ENCODE measurements around the gene ARHGAP8. TPM values are rescaled to one million over a fixed set of nuclear protein-coding genes. Genes with fewer than 3 reads are reported as not detected.
"Not testable (repeated sequence)": the region's sequence is repeated elsewhere in the genome, so short reads cannot be mapped to it uniquely, and the experiment has no call there.

Gene ARHGAP8
- total RNA-seq, 1 experiment from 2014 or later = not detected

DNA sequence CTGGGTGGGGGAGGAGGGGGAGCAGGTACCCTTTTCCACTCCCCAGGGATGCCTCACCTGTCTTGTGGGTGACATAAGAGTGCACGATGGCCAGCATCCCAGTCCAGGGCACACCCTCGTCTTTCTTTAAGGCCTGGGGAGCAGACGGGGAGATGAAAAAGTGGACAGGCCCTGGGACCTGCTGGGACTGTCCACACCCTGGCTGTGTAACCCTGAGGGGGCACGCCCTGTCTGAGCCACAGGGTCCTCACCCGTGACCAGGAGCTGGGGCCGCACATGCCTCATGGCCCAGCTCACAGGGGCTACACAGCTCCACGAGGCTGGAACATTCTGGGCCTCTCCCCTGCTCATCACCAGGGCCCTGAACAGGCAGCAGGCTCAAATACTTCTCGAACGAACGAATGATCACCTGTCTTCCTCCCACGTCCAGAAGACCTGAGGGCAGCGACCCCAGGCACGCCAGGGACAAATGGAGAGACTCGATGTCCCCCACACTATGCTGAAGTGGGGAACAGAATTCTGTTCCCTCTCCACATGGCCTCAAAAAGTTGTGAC is 133.5 kb downstream of the ARHGAP8 start:
- DNase-seq (ENCODE audit: low spot score) = no peak

DNA sequence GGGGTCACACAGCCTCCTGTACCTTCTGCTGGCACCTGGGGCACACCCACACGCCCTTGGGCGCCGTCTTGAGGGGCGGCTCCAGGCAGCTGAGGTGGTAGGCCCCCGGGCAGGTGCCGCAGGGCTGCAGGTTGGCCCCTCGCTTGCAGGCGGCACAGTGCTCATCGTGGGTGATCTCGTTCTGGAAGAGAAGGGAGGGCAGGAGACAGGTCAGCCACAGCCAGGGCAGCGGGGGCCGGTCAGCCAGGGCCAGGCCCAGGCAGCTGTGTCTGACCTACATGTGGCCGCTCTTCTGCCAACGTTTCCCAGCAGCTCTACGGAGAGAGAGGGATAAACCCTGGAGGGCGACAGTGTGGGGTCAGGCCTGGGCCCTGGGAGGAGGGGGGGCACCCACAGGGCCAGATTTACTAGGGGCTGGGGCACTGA is 135.6 kb downstream of the ARHGAP8 start:
- DNase-seq (ENCODE audit: low spot score) = no peak

DNA sequence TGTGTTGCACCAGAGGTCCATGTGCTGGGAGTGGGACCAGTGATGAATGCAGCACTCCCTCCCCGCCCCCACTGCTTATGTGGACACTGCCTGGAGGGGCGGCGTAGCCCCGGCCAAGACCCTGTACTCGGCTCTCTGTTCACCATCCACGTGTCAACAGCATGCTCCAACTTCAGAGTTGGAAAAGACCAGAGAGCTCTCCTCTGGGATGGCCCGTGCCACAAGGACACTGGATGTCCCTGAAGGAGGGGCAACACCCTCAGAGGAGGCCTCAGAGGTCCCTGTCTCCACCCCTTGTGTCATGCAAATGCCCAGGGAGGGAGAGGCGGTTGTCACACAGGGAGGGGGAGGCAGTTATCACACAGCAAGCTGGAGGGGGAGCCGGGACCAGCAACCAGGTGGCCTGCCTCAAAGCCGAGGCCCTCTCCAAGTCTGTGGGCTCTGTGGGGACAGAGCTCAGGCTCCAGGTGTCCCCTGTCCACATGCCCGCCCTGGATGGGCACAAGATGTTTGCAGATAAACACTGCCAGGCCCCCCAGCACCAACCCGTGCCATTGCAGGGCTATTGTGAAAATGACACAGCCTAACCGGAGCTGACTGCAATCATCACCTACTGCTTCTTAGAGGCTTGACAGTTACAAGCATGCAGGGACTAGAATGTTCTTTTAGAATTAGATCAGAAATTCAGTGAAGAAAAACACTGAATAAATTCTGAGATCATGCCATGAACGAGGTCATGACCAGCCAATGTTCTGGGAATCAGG is 136.3 kb downstream of the ARHGAP8 start:
- no peak for DNase-seq (ENCODE audit: low spot score)

DNA sequence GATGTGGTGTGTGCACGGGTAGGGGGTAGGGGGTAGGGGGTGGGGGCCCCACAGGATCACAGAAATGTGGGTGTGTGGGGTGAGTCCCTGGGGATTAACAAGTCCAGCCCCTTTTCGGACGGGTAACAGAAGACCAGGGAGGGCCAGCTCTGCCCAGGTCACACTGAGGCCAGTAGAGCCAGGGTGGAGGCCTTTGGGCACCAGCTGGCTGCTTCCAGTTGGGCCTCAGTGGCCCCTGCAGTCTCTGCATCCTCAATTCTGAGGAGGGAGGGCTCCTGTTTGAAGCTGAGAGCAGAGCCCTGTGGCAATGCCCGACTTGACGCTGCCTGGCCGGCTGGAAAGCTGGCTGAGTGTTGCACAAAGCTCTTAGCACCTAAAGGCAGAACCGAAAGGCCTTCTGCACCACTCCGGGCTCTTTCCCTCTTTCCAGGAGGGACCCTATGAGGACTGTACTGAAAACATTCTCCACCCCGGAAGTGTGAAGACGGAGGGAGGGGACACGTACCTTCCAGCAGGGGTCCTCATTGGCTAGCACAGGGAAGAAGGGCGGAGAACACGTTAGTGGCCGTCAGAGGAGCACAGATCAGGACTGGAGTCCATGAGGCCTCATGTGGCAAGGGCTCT is 137.0 kb downstream of the ARHGAP8 start:
- DNase-seq (ENCODE audit: low spot score) = no peak

DNA sequence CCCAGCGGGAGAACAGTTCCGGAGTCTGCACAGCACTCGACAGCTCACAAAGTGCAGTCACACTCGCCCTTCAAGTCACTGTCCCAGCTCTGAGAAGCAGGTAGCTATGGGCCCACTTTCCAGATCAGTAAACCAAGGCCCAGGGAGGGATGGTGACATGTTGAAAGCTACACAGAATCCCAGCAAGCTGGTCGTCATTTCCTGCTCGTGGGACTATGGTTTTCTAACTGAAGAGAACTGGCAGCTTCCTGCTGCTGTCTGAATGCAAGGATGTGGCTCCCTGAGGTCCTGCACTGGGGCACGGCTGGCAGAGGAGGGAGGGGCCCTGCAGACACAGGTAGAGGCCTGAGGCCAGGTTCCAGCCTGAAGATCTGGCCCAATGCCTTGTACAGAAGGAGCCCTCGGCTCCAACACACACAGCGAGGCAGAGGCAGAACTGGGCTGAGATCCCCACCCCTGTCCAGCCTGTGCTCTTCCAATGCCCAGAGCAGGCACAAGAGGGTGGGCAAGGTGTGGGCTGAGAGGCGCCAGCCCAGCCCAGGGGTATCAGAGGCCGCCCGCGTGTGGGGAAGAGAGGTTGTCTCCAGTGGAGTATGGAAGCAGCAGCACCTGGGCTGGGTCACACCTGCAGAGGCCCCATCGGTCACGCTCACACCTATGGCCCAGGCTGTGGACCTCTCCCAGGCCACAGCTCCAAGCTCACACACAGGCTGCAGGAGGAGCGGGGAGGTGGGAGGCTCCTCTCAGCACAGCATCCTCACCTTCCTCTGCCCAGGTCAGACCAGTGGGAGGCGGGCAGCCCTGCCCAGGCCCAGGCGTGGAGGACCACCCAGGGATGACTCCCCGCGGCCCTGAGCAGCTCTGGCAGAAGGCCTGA is 138.3 kb downstream of the ARHGAP8 start:
- DNase-seq (ENCODE audit: low spot score) = no peak

DNA sequence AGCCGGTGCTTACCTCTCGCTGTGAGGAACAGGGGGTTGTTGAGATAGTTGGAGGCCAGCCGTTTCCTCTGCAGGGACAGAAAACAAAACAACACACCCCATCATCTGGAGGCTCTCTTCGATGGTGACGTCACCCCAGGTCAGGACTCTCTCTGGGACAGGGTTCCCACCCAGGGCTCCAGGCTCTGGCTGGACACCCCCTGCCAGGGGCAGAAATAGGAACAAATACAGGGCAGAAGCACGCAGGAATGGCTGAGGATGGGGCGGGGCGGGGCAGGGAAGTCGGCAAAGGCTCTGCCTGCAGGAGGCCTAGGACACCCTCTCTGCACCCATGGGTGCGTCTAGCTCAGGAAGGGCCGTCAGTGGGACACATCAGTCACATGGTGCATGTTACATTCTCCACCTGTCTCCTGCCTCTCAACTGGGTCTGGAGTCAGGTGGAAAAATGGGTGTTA is 138.9 kb downstream of the ARHGAP8 start:
- DNase-seq (ENCODE audit: low spot score) = no peak

DNA sequence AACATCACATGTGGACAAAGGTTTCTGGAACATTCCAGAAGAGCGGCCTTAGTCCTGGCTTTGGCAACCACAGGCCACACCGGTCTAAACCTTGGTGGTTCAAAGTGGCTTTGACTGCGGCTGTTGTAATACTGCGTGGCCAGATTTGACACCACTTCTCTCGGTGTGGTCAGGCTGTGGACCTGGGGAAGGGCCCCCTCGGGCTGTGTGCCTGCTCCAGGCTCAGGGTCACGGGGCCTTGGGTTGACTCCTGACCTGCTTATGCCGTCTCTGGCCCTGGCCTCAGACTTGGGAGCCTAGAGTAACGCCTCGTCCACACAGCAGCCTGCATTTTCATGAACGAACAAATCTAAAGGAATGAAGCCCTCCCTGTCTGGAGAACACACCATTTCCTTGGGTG is 139.4 kb downstream of the ARHGAP8 start:
- no peak for DNase-seq (ENCODE audit: low spot score)

DNA sequence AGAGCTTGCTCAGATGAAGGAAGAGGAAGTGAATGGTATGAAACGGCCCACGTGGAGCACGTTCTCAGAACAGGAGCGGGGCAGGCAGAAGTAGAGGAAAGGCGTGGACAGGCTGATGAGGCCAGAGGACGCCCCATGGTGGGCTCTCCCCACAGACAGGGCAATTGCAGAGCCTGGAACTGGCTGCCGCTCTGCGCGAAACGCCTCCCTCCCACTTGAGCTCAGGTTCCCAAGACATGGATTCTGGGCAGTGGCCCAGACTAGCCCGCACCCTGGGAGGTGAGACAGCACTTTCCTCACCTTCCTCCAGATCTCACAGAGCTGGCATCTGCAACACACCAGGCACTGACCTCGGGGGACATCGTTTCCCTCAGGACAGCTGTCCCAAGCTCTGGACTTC is 139.9 kb downstream of the ARHGAP8 start:
- DNase-seq (ENCODE audit: low spot score) = no peak

DNA sequence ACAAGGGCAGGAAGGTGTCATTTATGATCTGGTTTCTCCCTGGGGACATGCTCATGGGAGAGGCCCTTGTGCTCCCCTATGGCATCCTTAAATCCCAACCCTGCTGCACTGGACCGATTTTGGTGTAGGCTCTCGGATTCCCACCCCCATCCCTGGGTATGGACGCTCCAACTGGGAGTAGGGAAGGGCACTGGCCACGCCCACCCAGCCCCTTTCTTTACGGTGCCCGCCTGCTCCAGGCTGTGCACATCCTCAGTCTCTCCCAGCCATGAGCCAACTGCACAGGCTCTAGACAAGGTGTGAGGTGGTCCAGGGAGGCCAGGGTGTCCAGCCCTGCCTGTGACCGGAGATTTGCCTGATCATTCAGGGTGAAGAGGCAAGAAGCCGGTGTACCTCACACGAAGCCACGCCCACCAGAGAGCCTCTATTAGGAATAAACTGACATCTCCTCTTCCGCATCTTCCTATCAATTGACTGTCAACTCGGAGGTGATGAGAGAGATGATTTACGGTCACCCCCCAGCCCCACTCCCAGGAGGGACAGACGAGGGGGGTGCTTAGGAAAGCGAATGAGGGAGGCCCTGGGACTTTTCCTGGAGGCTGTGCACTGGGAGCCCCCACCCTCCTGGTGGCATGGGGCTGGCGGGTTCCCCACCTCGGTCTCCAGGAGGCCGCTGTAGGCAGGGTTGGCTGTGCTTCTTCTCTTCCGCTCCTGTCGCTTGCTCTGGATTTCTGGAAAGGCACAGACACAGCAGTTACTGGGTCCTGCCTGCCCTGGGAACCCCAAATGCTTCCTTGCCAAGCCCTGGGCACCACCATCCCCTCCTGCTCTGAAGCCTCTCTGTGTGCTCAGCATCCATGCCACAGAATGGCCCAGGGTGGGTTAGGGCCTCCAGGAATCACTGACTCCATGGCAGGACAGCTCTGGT is 140.7 kb downstream of the ARHGAP8 start:
- no peak for DNase-seq (ENCODE audit: low spot score)

DNA sequence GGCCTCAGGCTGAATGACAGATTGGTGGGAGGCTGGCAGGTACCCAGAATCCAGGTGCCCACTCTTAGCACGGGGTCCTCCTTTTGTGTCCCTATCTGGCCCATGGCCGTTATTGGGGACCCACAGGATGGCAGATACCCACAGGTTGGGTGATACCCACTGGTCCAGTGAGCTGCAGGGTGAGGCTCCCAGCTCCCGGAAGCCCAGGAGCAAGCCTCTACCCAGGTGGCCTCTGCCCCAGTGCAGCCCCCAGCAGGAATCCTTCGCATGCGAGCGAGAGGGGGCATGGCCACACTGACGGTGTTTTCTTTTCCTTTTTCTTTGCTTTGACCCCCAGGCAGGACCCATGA is 141.3 kb downstream of the ARHGAP8 start:
- no peak for DNase-seq (ENCODE audit: low spot score)

DNA sequence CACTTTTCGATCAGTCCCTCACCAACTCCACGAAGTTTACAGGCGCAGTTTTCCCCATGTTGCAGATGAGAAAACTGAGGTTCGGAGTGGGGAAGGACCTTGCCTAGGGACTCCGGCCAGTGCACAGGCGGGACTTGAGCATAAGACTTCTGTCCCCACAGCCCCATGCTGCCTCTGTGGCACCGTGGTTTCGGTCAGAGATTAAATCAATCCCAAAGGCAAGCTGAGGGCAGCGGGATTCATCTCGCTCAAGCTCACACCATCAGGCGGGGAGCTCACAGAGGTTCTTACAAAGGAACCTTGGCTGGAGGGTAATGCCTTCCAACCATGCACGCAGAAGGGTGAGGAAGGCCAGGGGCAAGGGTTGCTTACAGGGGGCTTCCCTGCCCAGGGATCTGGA is 141.9 kb downstream of the ARHGAP8 start:
- no peak for DNase-seq (ENCODE audit: low spot score)

DNA sequence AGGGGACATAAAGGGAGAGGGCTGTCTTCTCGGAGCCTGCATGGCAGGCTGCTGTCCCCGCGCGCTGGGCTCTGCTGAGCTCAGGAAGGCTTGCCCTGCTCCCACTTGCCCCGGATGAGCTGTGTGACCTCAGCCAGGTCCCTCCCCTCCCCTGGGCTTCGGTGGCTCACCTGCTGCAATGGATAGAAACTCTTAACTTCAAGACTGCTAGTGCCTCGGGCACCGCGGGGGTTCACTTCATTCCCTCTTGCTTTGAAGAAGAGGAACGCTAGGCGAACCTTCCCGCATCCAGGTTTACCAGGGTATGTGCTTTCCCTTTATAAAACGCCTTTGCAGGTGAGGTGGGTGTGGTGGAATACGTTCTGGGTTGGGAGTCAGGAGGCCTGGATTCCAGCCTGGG is 142.4 kb downstream of the ARHGAP8 start:
- no peak for DNase-seq (ENCODE audit: low spot score)

DNA sequence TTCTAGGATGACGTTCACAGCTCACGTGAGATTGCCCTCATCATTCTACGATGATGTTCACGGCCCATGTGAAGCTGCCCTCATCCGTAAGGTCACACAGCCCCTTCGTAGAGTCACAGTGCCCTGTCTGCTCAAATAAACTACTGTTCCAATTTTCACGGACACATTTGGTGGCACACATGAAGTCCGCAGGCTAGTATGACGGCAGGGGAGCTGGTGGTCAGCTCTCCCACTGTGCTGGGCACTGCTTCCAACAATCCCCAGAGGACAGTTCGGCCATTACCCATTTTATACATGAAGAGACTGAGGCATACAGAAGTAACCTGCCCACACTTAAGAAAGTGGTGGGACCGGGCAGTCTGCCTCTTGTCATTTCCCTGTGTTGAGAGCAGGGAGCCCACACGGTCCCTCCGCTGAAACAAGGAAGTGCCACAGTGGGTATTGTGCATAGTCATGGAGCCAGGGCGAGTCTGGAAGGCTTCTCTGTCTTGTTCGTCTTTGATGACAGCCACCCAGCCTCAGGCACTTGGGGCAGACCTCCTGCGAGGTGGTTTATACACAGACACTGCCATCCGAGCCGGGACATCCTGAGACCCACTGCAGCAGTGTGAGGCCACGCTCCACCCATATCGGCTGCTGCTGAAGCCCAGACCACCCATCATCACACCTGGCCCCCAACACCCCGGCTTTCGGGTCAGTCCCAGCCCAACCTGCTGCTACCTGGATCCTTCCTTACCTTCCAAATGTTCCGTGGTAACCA is 143.1 kb downstream of the ARHGAP8 start:
- no peak for DNase-seq (ENCODE audit: low spot score)

DNA sequence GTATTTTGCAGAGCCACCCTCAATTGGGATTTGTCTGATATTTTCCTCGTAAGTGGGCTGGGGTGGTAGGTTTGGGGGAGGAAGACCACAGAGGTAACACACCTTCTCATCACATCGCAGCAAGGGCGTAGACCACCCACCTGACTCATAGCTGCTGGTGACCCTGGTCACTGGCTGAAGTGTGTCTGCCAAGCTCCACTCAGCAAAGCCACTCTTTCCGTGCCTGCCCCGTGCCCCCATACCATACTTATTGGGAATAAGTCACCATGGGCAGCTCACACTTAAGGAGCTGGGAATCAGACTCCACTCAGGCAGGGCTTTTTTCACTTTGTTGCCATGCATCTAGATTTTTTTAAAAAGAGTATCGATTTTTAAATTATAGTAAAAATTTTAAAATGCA is 145.9 kb downstream of the ARHGAP8 start:
- no peak for DNase-seq (ENCODE audit: low spot score)

DNA sequence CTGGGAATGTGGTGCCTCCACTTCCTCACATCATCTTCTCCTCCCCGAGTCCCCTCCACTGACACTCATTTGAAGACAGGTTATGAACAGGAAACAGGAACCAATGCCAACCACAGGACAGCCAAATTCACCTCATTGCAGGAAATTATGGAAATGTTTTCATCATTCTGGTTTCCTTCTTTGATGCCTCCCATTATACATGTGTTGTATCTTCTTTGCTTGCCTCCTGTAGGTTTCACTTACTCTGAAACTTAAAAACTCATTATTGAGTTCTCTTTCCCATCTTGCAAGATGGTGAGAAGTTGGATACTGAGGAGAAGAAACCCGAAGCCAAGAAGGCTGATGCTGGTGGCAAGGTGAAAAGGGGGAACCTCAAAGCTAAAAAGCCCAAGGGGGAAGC is 148.9 kb downstream of the ARHGAP8 start:
- no peak for DNase-seq (ENCODE audit: low spot score)

DNA sequence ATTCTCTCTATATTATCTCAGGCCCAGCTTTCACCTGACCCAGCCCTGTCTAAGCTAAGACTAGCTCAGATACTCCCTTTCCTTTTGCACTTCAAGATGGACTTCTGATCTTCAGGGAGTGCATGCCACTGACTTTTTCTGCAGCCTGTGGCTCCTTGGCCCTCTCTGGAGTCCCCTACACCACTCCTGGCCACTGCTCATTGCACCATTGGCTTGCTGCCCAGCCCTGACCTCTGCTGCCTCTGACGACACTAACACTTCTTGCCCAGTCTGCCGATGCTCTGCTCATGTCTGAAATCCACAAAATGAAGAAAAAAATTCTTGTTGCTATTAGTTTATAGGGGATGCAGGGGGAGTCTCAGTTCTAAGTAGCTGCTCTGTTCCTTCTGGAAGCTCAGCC is 150.8 kb downstream of the ARHGAP8 start:
- not testable (repeated sequence) for DNase-seq (ENCODE audit: low spot score)

DNA sequence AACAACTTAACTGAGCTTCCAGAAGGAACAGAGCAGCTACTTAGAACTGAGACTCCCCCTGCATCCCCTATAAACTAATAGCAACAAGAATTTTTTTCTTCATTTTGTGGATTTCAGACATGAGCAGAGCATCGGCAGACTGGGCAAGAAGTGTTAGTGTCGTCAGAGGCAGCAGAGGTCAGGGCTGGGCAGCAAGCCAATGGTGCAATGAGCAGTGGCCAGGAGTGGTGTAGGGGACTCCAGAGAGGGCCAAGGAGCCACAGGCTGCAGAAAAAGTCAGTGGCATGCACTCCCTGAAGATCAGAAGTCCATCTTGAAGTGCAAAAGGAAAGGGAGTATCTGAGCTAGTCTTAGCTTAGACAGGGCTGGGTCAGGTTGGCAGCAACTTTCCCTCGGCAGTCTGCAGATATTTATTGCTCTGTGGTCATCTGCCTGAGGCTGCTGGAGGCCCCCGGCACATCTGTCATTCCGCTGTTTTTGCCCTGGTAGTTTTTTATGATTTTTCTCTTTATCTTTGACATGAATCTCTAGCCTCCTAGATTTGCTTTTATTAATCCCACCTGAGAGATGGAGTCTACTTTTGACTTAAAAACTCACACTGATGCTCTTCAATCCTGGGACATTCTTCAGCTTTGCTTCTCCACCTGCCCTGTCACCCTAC is 152.2 kb downstream of the ARHGAP8 start:
- DNase-seq (ENCODE audit: low spot score) = not testable (repeated sequence)

DNA sequence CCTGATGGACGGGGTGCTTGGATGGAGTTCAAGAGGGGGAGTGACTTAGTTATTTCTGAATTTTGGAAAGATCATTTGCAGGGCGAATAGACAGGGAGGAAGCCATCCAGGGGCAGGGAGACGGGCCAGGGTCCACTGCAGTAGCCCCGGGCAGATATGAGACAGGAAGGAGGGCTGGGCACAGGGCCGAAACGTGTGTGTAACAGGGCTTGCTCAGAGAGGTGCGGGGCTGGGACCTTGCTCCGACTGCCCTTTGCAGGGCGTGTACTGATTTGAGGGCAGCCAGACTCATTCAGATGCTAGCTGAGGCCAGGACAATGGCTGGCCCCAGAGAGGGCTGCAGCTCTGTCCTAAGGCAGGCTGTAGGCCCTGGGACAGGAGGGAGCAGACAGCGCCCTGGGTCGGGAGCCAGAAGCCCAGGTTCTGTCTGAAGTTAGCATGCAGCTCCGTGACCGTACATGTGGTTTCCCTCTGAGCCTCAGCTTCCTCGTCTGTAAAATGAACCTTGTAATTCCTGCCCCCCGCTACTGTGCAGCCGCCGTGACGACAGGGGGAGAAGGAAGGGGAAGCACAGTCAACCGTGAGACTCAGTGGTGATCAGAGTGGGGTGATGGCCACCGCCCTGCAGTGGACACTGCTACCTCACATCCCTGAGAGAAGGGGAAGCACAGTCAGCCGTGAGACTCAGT is 154.0 kb downstream of the ARHGAP8 start:
- no peak for DNase-seq (ENCODE audit: low spot score)

DNA sequence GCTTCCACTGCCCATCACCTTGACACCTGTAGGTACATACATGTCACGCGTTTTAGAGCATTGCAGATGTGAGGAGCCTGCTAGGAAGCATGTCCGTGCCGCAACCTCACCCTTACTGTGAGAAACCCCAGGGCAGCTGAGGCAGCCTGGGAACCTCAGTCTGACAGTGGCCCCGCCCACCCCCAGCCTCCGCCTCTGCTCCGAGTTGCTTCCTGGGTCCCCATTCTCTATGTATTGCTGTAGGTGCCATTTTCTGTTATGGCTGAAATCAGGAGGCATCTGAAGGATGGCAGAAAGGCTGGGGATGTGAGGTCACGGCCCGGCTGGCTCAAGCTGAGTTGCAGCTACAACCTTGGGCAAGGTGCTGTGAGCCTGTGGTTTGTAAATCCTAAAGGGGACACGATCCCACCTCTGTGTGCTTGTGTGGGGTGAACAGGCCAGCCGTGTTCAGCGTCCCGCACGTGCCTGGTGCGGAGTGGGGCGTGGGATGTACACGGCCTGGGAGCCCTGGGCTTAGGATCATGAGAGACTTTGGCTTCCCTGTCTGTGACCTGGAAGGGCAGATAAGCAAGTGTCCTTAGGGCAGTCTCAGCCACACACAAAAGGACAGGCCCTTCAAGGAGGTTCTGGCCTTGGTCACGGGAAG is 154.7 kb downstream of the ARHGAP8 start:
- DNase-seq (ENCODE audit: low spot score) = no peak

Data from H4 (cell line).